ENCODE measurements around the gene RASA3.
"Not testable (repeated sequence)": the region's sequence is repeated elsewhere in the genome, so short reads cannot be mapped to it uniquely, and the experiment has no call there.

RASA3 gene

DNA sequence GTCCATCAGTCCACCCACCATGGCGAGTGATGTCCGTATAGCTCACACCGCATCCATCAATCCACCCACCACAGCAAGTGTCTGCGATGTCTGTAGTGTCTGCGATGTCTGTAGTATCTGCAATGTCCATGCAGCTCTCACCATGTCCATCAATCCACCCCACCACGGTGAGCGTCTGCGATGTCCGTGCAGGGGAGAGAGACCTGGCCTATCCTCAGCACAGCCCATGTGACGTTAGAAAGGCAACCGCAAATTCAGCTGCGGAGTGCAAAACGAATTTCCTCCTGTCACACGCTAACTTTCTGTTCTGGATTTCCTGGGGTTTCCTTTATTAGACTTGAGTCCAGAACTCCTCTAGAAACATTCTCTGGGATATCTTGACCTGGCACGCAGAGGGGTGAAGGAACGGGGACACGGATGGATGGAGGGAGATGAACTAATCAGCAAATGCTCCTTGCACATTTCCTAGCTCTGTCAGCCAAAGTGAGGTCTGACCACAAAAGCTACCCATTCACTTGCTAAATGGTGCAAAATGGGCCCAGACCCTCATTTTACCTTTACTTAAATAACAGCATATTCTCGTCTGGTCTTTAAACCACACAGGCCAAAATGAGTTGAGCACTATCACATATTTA, 18.3 kb downstream of the RASA3 start:
- no peak for DNase-seq (ENCODE audit: low read depth, low spot score)

DNA sequence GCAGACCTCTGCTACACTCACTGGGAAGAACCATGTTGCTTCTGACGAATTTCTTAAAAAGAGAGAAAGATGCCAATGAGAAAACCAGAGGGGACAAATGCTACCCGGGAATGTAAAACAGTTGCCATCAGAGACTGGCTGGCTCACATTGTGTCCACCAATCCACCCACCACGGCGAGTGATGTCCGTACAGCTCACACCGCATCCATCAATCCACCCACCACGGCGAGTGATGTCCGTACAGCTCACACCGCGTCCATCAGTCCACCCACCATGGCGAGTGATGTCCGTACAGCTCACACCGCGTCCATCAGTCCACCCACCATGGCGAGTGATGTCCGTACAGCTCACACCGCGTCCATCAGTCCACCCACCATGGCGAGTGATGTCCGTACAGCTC, 19.0 kb downstream of the RASA3 start:
- not testable (repeated sequence) for DNase-seq (ENCODE audit: low read depth, low spot score)

DNA sequence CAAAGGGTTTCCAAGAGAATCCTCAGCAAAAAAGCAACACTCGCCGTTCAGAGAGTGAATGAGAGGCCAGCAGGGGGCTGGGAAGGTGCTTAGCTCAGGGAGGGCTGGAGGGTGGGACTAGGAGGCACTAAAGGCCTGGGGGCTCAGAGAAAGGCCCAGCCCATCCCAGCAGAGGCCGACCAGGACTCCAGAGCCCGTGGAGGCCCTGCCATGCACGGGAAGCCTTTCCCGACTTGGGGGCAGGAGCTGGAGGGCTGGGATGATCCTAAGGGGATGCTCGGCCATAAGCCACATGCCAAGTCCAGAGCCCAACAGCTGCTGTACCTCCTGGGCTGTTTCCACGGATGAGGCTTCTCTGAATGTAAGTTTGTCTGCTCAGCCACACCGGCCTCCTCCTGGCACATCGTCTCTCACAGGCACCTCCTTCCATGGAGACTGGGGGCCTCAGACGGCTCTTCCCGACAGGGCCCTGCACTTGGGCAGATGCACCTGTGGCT, 19.5 kb downstream of the RASA3 start:
- DNase-seq (ENCODE audit: low read depth, low spot score) = no peak

DNA sequence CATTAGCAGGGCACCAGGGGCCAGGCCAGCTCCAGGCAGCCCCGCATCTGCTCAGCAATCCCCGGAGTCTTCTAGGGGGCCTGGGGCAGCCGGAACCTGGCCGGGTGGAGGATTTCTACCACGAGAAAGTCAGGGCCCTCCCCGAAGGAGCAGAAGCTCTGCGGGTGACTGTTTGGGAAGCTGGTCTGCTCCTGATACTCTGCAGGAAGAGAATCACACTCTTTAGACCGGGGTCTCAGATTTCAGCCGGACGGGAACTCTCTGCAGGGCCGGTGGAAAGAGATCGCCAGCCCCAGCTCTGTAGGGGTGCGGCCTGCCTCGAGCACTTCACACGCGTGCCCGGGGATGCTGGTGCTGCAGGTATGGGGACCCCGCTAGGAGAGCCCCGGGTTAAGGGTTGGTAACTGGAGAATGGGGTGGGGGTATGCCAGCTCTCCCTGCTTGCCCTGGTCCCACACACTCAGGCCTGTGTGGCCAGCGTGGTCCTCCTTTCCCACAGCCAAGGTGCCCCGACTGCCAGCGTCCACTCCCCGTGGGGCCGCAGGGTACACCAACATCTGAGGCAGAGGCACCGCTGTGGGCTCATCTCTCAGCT, 20.1 kb downstream of the RASA3 start:
- DNase-seq (ENCODE audit: low read depth, low spot score) = no peak

DNA sequence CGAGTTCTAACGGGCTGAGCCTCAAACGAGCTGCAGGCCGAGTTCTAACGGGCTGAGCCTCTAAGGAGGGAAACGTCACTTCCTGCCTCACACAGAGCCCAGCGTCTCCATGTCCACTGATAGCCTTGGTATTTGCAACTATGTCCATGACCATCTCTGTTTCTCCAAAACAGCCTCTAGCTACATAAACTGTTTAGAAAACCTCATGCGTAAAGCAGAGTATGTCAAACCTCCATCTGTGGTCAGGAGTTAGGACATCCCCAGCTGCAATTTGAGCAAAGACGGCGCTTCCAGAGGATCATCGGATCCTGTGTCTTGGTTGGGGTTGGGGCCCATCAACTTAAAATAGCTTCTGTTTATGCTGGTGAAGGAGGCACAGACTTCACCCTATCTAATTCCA, 20.8 kb downstream of the RASA3 start:
- no peak for DNase-seq (ENCODE audit: low read depth, low spot score)

DNA sequence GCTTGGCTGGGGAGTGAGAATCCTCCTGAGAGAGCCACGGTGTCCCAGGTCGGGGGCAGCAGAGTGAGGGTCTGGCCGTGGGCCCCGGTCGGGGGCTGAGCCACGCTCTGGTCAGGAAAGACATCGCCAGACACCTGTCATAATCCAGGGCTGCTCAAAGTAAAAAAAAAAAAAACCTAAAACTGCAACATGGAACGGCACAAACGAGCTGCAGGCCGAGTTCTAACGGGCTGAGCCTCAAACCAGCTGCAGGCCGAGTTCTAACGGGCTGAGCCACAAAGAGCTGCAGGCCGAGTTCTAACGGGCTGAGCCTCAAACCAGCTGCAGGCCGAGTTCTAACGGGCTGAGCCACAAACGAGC, 21.6 kb downstream of the RASA3 start:
- DNase-seq (ENCODE audit: low read depth, low spot score) = not testable (repeated sequence)

DNA sequence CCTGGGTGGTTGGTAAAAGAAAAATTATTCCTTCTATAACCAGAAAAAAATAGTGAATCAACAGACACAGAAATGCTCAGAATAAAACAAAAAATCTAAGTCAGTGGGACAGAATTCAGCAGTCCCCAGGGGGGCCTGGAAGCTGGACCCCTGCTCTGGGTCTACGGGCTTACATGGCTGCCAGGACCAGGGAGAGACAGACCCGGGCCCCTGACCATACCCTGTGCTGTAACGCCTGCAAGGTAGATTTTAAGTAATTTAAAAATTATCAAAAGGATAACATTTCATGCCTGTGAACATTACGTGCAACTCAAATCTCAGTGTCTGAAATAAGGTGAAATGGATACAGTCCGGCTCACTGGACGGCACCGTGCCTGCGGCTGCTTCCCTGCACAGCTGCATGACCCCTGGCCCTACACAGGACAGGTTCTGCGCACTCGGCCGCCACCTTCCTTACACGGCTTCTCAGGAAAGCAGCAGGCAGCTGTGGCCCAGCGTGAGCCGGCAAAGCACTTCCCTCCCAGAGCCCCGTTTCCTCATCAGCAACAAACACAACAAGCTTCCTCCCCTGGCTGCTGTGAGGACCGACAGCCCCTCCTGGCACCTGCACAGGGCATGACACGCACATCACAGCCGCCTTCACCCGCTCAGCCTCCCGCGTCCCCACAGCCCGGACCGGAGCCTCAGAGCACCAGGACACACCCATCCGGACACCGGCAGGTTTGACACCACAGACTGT, 22.2 kb downstream of the RASA3 start:
- DNase-seq (ENCODE audit: low read depth, low spot score) = no peak

DNA sequence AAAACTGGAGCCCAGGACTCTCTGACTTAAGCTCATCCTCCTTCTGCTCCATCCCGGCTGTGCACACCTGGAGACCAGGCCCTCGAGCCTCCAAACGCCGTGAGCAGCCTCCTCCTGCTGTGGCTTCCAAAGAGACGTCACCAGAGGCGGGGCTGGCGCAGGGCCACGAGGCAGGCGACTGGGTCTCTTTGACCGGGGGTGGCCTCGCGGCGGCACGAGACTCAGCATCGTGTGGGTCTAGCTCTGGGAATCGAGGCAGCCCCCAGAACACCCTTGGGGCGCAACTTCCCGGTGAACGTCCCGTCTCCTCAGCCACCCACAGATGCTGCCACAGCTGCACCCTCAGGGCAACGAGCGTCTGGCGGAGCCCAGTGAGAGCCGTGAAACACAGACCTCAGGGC, 22.8 kb downstream of the RASA3 start:
- no peak for DNase-seq (ENCODE audit: low read depth, low spot score)

DNA sequence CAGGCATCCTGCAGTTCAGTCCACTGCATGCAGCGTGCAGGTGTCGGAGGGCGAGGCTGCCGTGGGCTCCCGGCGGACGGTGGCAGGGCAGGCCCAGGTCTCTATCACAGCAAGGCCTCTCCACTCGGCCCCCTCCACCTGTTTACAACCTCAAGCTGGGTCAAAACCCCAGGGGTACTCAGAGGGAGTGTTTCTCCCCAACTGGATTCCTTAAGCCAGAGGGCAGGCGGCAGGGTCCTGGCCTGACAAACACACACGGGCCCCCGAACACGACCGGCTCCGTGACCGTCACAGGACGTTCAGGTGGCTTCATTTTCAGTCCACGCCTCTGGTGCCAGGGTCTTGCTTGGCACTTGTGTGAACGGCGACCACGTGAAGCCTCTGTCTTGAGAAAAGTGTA, 23.5 kb downstream of the RASA3 start:
- DNase-seq (ENCODE audit: low read depth, low spot score) = no peak

DNA sequence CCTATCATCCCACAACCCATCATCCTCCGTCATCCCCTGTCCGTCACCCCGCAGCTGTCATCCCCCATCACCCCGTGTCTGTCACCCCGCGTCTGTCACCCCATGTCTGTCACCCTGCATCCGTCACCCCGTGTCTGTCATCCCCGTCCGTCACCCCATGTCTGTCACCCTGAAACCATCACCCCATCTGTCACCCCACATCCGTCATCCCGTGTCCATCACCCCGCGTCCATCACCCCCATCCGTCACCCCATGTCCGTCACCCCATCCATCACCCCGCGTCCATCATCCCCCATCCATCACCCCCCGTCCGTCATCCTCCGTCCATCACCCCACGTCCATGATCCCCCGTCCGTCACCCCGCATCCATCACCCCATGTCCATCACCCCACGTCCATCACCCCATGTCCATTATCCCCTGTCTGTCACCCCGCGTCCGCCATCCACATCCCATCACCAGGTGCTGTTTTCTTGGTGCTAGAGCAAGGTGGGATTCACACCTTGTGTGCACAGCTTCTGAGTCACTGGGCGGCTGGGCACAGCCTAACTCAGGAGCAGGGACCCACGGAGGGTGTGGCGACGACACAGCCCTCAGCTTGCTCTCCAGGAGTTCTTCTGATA, 24.2 kb downstream of the RASA3 start:
- DNase-seq (ENCODE audit: low read depth, low spot score) = no peak

DNA sequence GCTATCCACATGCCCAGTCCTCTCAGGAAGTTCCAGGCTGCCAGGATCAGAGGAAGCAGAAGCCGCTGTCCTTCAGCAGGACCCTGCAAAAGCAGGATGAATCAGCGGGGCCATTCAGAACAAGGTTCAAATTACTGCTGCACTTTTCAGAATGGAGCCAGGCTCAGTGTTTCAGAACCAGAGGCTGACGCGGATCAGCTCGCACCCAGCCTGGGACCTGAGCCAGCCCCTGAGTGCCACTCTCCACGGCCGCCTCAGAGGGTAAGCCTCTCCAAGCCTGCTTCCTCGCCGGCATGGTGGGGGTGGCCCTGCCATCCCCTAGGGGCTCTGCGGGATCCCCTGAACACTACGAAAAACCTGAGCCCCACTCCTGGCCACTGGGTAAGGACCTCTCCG, 24.7 kb downstream of the RASA3 start:
- no peak for DNase-seq (ENCODE audit: low read depth, low spot score)

DNA sequence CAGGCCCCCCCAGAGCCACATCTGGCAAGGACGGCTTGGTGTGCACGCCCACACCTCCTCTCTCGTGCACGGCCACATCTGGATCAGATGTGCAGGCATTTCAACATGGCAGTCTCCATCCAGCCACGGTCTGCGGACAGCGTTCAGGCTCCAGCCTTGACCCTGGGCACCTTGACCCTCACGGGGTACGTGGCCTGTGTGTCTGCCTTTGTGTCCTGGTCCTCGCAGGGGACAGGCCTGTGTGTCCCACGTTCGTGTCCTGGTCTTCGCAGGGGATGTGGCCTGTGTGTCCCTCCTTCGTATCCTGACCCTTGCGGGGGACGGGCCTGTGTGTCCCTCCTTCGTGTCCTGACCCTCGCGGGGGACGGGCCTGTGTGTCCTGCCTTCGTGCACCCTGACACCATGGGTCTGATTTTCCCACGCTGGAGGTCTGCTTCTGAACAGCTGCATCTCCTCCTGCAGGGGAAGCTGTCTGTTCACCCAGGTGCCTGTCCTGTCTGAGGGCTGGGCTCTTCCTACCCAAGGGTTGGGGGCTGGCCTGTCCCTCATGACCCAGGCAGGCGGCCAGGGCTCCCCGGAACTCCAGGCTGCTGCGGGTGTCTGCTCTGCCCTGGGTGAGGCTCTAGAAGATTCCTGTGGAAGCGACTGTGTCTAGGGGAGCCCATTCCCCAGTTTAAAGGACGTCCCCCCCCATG, 25.3 kb downstream of the RASA3 start:
- no peak for DNase-seq (ENCODE audit: low read depth, low spot score)

DNA sequence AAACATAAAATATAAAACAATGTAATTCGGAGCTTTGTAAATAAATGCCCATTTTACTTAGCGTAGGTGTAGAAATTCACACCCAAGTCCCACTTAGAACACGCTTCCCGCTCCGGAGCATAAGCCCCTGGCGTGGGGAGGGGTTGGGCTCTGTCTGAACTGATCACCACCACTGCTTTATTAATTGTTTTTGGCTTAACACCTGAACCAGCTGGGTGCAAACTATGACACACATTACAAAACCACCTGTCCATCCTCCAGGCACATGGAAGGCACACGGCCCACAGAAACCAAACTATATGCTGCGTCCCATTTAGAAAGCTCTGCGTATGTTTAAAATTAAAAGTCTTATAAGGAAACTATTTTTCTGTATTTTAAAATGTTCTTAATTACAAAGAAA, 25.9 kb downstream of the RASA3 start:
- DNase-seq (ENCODE audit: low read depth, low spot score) = no peak

DNA sequence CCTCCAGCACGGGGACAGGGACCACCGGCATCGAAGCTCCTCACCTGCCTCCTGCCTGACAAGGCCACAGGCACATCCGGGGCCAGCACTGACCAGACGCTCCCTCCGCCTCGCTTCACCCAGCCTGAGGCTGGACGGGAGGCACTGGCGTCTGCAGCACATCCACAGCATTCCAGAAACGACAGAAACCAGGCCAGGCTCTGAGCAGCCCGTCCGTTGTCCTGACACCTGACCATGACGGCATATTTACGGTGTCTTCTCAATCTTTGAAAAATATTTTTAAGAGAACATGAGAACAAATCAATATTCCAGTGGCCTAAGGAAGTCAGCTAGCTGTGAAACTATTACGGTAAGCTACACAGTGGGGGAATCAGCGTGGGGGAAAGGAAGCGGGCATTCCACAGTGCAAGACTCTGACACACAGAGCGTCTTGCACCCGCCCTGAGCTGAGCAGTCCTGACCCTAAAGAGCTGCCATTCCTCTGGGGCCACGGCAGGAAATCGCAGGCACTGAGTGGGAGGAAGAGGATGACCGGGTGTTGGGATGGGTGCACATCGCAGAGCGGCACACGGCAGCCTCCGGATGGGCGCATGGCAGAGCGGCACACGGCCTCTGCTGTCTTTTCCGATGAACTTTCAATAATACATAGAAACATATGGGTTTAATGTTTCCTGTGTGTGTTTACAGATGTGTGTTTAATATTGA, 26.8 kb downstream of the RASA3 start:
- no peak for DNase-seq (ENCODE audit: low read depth, low spot score)

DNA sequence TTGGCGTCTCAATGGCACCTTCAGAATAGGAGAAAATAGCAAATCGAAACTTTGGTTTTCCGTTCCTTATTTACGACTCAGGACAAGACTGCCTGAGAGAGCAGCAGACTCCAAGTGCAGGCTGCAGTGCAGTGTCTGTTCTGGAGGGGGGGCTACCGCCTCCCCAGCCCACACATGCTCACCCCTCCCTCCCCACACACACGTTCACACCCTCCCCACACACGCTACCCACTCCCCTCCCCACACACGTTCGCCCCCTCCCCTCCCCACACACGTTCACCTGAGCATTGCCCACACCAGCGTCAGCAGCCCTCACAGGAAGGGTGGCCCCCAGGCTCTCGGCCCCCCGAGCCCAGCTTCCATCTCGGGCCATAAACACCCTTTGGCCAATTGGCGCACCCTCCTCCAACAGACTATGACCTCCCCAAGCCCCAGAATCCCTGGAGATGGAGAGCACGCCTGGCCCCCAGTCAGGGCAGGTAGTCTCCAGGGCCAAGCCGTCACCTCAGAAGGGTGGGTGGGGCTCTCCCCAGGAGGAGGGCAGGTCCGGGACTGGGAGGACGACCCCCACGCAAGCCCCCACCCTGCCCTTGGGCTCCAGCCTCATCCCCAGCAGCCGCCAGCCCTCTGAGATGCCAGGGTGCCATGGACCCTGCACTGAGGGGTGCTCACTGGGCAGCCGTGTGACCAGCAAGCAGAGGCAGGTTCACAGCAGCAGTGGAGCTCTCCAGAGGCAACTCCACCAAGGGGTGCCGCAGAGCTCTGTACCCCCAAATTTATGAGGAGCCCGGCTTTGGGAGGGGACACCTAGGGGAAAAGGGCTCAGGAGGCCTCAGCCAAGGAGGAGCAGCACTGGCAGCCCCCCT, 27.5 kb downstream of the RASA3 start:
- DNase-seq (ENCODE audit: low read depth, low spot score) = no peak

DNA sequence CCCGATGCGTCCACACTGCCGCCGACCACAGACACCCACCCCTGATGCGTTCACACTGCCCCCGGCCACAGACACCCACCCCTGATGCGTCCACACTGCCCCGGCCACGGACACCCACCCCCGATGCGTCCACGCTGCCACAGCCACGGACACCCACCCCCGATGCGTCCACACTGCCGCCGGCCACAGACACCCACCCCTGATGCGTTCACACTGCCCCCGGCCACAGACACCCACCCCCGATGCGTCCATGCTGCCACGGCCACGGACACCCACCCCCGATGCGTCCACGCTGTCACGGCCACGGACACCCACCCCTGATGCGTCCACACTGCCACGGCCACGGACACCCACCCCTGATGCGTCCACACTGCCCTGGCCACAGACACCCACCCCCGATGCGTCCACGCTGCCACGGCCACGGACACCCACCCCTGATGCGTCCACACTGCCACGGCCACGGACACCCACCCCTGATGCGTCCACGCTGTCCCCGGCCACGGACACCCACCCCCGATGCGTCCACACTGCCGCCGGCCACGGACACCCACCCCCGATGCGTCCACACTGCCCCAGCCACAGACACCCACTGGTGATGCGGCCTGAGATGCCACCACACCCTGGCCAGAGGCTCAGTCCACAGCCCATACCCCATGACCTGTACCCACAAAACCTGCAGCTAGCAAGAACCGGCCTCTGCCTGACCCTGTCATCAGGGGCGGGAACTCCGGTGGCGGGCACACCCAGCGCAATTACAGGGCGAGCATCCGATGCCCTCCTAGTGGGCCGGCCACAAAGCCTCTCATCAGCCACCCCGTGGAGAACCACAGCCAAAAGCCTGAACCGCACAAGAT, 28.4 kb downstream of the RASA3 start:
- DNase-seq (ENCODE audit: low read depth, low spot score) = no peak

DNA sequence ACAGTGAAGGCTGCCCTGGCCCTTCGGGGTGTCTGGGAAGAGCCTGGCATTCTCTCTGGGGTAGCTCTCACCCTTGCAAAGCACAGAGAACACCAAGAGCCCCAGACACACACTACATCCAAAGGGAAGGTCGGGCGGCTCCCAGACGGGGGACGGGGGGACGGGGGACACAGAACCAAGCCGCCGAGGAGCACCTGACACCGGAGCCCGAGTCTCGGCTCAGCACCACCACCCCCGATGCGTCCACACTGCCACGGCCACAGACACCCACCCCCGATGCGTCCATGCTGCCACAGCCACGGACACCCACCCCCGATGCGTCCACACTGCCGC, 29.2 kb downstream of the RASA3 start:
- DNase-seq (ENCODE audit: low read depth, low spot score) = not testable (repeated sequence)

DNA sequence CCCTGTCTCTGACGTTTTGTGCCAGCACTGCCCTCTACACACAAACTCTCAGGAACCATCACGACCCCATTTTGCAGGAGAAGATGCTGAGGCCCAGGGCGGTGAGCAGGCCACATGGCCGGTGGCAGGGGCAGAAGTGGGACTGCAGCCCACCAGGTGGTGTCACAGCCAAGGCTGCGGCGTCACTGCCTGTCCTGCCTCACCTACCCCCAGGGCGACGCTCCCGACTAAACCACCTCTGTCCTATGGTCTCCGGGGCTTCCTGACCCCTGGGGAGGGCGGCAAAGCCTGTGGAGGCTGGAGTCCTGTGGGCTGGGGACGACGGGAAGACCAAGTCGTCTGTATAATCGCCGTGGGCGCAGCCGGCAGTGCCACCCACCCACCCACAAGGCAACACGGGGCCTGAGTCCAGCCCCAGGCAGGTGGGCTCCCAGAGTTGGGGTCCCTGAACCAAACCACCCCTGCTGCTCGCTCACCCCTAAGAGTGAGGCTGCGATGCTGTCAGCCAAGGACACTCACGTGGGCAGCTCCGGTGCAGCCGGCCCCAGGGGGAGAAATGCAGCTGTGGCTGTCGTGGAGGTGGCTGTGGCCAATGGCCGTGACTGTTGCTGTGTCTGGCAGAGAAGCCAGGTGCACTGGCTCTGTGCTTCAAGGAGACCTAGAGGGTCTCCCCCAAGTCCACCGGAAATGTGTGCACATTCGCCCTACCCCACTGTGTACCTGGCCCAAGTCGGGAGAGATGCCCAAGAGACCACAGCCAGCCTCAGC, 29.7 kb downstream of the RASA3 start:
- DNase-seq (ENCODE audit: low read depth, low spot score) = no peak

DNA sequence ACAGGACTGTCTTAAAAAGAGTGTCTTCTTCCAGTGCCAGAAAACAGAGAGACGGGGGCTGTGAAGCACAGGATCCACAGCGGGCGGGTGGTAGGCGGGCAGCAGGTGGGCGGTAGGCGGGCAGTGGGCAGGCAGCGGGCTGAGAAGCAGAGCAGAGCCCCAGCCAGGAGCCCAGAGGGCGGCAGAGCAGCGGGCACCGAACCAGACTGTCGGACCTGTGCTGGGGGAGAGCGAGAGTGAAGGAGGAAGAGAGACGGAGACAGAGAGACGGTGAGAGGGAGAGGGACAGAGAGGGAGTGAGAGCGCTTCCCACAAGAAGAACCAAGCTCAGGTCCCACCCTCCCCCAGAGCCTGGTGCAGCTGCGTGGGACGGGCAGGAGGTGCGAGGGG, 30.3 kb downstream of the RASA3 start:
- no peak for DNase-seq (ENCODE audit: low read depth, low spot score)
